Gastrocnemius medialis (tissue), 4 donors: ENCODE results near the gene ILDR1. TPM values are rescaled to one million over a fixed set of nuclear protein-coding genes. Genes with fewer than 3 reads are reported as not detected.

Source experiments
- ATAC-seq, 2 donors: fragments of 150-250 bp; one replicate each; pipeline ENCODE4 v1.9.1; 2016
- DNase-seq, 2 donors: peaks; one replicate each; pipeline ENCODE4 v3.0.0-alpha.2; 2019
- H3K27ac ChIP-seq, 4 donors: fragments of 200-600 bp; sonication (generic); 1 replicate in 1 of 4; 2 replicates in 3 of 4; pipeline ENCODE4 v1.5.1; 2016 to 2018; ENCODE audit warnings: mild to moderate bottlenecking in 2 of 4, moderate library complexity in 1 of 4
- H3K27me3 ChIP-seq, 3 donors: fragments of 200-600 bp; sonication (generic) in 2 of 3; 1 replicate in 1 of 3; 2 replicates in 2 of 3; pipeline versions ENCODE4 v1.5.1 to v1.6.0; 2016 to 2019; ENCODE audit warnings: mild to moderate bottlenecking in 1 of 3, moderate library complexity in 1 of 3
- H3K36me3 ChIP-seq, 2 donors: fragments of 200-600 bp; sonication (generic) in 1 of 2; one replicate each; pipeline ENCODE4 v1.5.1; 2017 to 2018
- H3K4me1 ChIP-seq, 2 donors: fragments of 200-600 bp; sonication (generic) in 1 of 2; one replicate each; pipeline ENCODE4 v1.5.1; 2016 to 2017; ENCODE audit warnings: mild to moderate bottlenecking in 2 of 2
- H3K4me3 ChIP-seq, 4 donors: fragments of 200-600 bp; sonication (generic) in 3 of 4; 1 replicate in 1 of 4; 2 replicates in 3 of 4; pipeline ENCODE4 v1.5.1; 2016 to 2019; ENCODE audit warnings: mild to moderate bottlenecking in 2 of 4
- H3K9me3 ChIP-seq, 3 donors: fragments of 200-600 bp; sonication (generic) in 2 of 3; 1 replicate in 1 of 3; 2 replicates in 2 of 3; pipeline ENCODE4 v1.5.1; 2016 to 2019
- POLR2A ChIP-seq, 2 donors: fragments of 450-650 bp; IDR thresholded peaks; one replicate each; pipeline ENCODE4 v1.6.1; 2017; ENCODE audit warnings: antibody characterized with exemption in 2 of 2, mild to moderate bottlenecking in 2 of 2, moderate library complexity in 2 of 2
- in situ Hi-C, 4 donors: fragments of 200-750 bp; cut with MboI; loops; one replicate each; pipeline versions ENCODE4 v1.15.0 to v1.8.0; 2017; ENCODE audit warnings: low sequenced_read_pairs in 4 of 4
- intact Hi-C: fragments of 100-400 bp; cut with DNase I; formaldehyde crosslinking; loops from one replicate; pipeline ENCODE4 v1.15.1; 2023; ENCODE audit warnings: low total_unique reads
- total RNA-seq, 4 donors: library from RNA; depleted of rRNA; stranded (reverse); fragments of >200 nt; gene quantifications; one replicate each; pipeline versions ENCODE4 v1.1.0 to v1.2.3, GENCODE V29; 2016
- TF ChIP-seq, protein P1 (sequence below), 5 experiments: fragments of 450-650 bp in 3 of 5; fragments of 200-600 bp in 2 of 5; sonication (generic) in 2 of 5; IDR thresholded peaks in 4 of 5; conservative IDR thresholded peaks in 1 of 5; 1 replicate in 4 of 5; 2 replicates in 1 of 5; pipeline ENCODE4 v1.5.1; 2016 to 2019; ENCODE audit warnings: antibody characterized with exemption in 5 of 5, mild to moderate bottlenecking in 3 of 5, moderate library complexity in 3 of 5

Gene ILDR1
- total RNA-seq, 4 donors from 2014 or later, result not detected

GRCh38 chr3:121957674-121958415 is 64.2 kb downstream of the ILDR1 start:
- no peak overlapping the region for H3K4me3 ChIP-seq
- intact Hi-C loops (no loop called here), in situ Hi-C loops (no loop called here)
- no peaks in the 10 kb centered on the region for H3K4me1 ChIP-seq
- H3K9me3 ChIP-seq, result no peaks in the 10 kb centered on the region
- ATAC-seq, result no peak
- no peak overlapping the region for H3K27ac ChIP-seq
- DNase-seq, result peak; percentile 13 to 29
- TF ChIP-seq, protein P1, sequence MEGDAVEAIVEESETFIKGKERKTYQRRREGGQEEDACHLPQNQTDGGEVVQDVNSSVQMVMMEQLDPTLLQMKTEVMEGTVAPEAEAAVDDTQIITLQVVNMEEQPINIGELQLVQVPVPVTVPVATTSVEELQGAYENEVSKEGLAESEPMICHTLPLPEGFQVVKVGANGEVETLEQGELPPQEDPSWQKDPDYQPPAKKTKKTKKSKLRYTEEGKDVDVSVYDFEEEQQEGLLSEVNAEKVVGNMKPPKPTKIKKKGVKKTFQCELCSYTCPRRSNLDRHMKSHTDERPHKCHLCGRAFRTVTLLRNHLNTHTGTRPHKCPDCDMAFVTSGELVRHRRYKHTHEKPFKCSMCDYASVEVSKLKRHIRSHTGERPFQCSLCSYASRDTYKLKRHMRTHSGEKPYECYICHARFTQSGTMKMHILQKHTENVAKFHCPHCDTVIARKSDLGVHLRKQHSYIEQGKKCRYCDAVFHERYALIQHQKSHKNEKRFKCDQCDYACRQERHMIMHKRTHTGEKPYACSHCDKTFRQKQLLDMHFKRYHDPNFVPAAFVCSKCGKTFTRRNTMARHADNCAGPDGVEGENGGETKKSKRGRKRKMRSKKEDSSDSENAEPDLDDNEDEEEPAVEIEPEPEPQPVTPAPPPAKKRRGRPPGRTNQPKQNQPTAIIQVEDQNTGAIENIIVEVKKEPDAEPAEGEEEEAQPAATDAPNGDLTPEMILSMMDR (IDR thresholded peaks at IDR 0.05 in 4 of 5, conservative IDR thresholded peaks at IDR 0.05 in 1 of 5), result no peak
- no peak for TF ChIP-seq POLR2A (IDR thresholded peaks at IDR 0.05)
- no peaks in the 10 kb centered on the region for H3K27me3 ChIP-seq
- no peaks in the 10 kb centered on the region for H3K36me3 ChIP-seq

GRCh38 chr3:121956363-121956762 is 65.7 kb downstream of the ILDR1 start:
- no peak overlapping the region for H3K27ac ChIP-seq
- intact Hi-C loops (no loop called here), in situ Hi-C loops (no loop called here)
- ATAC-seq, result no peak
- no peaks in the 10 kb centered on the region for H3K9me3 ChIP-seq
- DNase-seq, result no peak
- no peaks in the 10 kb centered on the region for H3K36me3 ChIP-seq
- no peak overlapping the region for H3K4me3 ChIP-seq
- no peaks in the 10 kb centered on the region for H3K4me1 ChIP-seq
- no peaks in the 10 kb centered on the region for H3K27me3 ChIP-seq
- TF ChIP-seq, protein P1 (IDR thresholded peaks at IDR 0.05 in 4 of 5, conservative IDR thresholded peaks at IDR 0.05 in 1 of 5), result no peak
- TF ChIP-seq POLR2A (IDR thresholded peaks at IDR 0.05), result no peak

DNA sequence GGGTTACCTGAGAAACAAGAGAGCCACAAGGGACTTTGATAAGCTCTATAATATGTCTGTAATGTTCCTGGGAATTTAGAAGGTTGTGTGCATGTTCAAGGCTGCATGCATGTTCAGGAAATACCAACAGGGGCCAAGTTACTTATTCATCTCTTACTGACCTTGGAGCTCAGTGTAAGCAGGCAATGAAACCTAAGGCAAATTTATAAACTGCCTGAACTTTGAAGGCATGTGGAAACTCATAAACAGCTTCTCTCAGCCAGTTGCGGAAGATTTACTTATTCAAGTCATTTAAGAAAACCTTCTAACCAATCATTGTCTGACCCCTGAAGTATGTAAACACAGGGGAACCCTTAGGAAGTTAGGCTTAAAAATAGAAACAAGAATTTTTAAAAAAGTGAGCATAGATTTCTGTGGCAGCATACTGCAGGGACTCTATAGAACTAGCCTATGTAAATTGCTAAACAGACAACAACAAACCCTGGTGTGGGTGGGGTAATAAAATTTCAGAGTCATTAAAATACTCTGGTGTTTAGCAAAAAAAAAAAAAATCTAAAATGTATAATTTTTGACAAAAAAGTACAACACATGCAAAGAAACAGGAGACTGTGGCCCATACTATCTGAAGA is 70.6 kb downstream of the ILDR1 start:
- TF ChIP-seq, protein P1 (IDR thresholded peaks at IDR 0.05 in 4 of 5, conservative IDR thresholded peaks at IDR 0.05 in 1 of 5), result no peak
- intact Hi-C loops (no loop called here), in situ Hi-C loops (no loop called here)
- no peaks in the 10 kb centered on the region for H3K36me3 ChIP-seq
- DNase-seq (no peak), ATAC-seq (no peak)
- H3K9me3 ChIP-seq, result no peaks in the 10 kb centered on the region
- no peak overlapping the region for H3K4me3 ChIP-seq
- H3K27ac ChIP-seq, result no peak overlapping the region
- no peaks in the 10 kb centered on the region for H3K4me1 ChIP-seq
- H3K27me3 ChIP-seq, result no peaks in the 10 kb centered on the region

- H3K4me3 ChIP-seq, result no peak overlapping the region
- H3K27me3 ChIP-seq, result no peaks in the 10 kb centered on the region
- no peaks in the 10 kb centered on the region for H3K9me3 ChIP-seq
- TF ChIP-seq POLR2A (IDR thresholded peaks at IDR 0.05), result no peak
- TF ChIP-seq, protein P1 (IDR thresholded peaks at IDR 0.05 in 4 of 5, conservative IDR thresholded peaks at IDR 0.05 in 1 of 5), result no peak
- in situ Hi-C loops (no loop called here), intact Hi-C loops (no loop called here)
- no peak overlapping the region for H3K27ac ChIP-seq
- H3K4me1 ChIP-seq, result no peaks in the 10 kb centered on the region
- DNase-seq (no peak), ATAC-seq (no peak)
- no peaks in the 10 kb centered on the region for H3K36me3 ChIP-seq
Measured at GRCh38 chr3:121948641-121949040, 73.4 kb downstream of the ILDR1 start.
